Effector CD8-positive, alpha-beta T cell (primary cell): Measurements from ENCODE around the gene ATPAF1.
"Not testable (repeated sequence)": the region's sequence is repeated elsewhere in the genome, so short reads cannot be mapped to it uniquely, and the experiment has no call there.

Source experiments
- DNase-seq: peaks from one replicate; lab custom pipeline; 2025; lab: John Stamatoyannopoulos, UW

The ATPAF1 gene

DNA sequence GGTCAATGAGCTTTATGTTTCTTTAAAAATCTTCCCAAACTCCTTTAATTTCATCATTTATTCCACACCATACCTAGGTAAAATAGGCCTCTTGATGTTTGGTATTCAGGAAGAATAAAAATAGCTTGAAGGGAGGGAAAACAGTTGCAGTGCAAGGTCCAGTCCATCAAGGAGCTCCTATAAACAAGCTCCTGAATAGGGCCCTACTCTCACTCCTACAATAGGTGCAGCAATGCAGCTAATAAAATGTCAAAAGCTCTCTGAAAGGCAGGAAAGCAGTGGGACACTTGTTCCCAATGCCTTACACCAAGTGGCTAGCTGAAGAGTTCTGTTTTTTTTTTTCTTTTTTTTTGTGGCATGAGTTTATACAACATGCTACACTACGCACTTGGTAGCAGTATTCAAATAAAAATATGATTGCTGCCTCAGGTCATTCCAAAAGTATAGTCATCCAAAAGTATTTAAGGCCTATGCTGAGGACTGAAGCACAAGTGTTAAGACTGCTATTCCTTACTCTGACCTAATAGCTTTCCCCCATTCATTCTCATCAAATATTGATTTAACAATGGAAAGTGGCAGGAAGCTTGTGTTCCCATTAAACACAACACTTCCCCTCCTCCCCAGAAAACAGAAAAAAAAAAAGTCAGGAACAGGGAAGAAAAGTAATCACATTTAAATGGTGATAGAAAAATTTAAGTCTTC is 13.3 kb upstream of the ATPAF1 start:
- DNase-seq, result no peak

DNA sequence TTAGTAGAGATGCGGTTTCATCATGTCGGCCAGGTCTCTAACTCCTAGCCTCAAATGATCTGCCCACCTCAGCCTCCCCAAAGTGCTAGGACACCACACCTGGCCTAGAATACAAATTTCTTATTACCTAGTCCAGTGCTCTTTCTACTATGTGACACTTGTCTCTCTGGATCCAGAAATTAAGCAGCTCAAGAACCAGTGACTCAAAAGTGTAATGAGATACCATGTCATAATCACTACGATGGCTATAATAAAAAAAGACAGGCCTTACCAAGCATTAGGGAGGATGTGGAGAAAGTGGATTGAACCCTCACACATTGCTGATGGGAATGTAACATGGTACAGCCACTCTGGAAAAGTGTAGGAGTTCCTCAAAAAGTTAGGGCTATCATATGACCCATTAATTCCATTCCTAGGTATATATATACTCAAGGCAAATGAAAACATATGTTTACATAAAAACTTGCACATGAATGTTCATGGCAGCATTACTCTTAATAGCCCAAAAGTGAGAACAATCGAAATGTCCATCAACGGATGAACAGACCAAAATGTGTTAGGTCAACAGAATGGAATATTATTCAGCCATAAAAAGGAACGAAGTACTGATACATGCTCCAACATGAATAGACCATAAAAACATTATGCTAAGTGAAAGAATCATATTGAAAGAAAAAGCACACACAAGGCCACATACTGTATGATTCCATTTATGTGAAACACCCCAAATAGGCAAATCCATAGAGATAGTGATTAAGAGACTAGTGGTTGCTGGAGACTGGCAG is 11.8 kb upstream of the ATPAF1 start:
- DNase-seq, result no peak

DNA sequence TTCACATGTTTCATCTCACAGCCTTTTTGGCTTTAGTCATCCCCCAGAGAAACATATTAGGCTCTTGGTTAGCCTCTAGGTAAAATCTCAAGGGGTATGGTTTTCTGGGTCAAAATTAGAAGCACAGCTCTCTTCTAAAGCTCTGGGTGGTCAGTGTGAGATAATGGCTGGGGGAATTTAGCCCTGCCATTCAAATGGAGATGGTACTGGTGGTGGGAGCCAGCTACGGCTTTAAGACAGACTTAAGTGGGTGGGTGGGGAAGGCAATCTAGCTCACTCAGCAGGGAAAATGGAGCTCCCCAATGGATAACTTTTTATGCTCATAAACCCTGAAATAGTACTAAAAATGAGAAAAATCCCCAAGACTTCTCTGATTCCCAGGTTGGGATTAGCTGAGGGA is 9.2 kb upstream of the ATPAF1 start:
- DNase-seq, result no peak

DNA sequence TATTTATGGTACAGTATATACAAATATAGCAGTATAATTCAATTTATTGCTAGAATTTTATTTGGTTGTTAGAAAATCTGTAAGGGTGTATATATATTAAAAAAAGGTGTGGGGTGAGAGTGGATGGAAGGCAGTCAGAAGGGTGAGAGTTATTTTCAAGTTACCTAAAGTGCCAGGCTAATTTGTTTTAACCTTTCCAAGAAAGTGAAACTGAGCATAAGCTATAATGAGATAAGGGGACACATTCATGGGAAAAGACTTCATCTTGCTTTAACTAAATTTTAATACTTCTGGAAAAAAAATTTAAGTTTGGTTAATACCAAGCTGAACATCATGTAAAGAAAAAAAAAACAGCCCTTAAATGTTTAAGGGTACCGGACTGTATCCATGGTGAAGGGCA is 8.4 kb upstream of the ATPAF1 start:
- DNase-seq, result no peak

DNA sequence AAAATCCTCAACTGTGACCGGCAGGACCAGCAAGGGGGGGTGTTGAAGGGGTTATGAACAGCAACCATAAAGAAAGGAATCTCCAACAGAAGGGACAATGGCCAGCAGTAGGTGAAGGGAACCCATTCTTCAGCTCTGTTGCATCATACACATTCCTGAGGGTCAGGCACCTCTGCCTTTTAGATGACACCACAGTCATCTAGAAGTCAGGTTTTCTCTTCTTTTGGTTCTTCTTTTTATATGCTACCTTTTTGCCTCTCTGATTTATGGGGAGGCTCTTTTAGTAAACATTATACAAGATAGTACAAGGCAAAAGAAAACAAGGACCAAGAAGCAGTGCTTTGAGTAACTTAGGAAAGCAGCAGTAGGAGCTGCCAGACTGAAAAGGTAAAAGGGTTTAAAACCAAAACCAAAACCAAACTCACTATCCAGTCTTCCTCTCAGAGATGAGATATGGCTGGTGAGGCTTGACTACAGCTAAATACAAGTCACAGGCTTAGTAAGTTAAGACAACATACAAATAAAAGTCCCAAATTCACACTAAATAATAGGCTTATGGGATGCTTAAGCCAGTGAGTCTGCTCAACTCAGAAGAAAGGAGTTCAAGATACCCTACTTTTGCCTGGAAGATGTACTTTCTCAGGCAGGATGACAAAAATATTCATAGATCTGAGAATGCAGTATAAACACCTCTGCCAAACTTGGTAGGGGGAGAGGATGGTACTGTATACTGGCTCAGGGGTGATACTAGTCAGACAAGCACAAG is 7.6 kb upstream of the ATPAF1 start:
- DNase-seq, result no peak

DNA sequence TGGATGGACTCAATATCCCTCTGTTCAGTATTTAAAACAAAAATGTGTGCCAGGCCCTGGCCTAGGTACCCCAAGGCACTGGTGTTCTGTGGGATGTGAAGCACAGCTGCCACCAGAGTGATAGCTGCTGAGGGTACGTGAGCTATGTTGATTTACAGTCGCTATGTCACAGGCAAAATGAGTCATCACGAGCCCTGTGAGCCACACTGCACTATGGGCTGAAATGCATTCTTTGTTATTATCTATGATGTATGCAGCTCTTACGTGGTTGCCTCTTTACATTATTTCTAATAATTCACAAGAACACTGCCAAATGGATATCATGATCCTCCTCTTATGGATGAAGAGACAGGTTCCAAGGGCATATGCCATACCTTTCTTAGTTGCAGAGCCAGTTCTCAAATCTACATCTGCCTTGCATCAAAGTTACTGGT is 5.6 kb upstream of the ATPAF1 start:
- DNase-seq, result no peak

DNA sequence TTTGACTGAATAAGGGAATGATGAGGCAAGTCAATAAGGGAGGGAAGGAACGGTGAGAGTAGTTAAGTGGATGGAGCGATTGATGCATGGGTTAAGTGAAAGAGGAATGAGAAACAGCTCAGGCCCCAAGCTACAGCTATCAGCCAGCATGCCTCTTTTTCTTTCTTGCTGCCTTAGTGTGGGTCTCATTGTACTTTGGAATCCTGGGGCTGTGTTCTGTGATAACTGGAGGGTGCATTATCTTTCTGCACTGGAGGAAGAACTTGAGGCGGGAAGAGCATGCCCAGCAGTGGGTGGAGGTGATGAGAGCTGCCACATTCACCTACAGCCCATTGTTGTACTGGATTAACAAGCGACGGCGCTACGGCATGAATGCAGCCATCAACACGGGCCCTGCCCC is 4.5 kb upstream of the ATPAF1 start:
- DNase-seq, result no peak

DNA sequence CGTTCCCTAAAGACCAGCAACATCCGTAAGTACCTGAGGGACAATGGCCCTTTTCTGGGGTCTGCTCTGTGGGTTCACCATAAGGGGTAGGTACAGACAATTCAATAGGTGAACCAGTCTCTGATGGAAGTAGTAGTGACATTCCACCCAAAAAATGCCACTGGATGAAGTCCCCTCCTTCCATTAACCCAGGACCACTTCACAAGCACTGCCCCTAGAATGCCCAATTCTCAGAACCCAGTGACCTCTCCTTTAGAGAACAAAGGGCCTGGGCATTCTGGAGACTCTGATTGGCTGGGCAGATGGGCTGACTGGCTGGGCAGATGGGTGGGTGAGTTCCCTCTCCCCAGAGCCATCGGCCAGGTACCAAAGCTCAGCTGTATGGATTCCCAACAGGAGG is 3.4 kb upstream of the ATPAF1 start, which contains the start of gene TEX38:
Gene TEX38, plus strand, starts transcription at position 301 of the 400 bp plus-strand sequence. Its CDS starts 81 bp downstream, at position 382.
- no peak for DNase-seq

DNA sequence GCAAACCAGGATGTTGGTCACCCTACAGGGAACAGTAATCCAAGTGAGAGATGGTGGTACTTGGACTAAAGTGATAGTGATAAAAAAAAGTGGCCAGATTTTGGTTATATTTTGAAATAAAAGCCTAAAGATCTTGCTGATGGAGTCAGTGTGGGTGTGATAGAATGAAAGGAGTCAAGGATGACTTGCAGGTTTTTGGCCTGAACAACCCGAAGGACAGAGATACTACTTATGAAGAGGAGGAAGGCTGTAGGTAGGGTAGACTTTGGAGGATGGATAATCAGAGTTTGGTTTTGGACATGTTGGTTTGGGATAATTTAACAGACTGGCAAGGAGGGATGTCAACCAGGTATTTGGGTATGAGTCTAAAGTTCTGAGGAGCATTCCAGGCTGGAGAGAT is 2.0 kb upstream of the ATPAF1 start:
- no peak for DNase-seq

DNA sequence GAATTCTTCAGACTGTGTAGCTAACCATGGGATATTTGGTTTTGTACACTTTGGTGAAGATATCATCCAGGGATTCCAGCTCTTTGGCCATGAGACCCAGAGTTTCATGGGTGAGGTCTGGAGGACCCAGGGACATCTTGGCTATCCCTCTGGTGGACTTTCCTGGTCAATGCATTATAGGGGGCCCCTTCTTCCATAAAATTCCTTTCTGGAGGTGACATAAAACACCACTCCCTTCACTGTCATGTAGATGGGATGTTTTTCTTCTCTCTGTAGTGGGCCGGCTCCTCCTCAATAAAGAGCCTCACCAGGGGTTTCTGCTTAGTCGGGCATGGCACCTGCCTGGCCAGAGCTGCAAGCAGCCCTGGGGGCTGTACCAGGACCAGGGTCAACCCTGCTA is 2.2 kb downstream of the ATPAF1 start:
- no peak for DNase-seq

DNA sequence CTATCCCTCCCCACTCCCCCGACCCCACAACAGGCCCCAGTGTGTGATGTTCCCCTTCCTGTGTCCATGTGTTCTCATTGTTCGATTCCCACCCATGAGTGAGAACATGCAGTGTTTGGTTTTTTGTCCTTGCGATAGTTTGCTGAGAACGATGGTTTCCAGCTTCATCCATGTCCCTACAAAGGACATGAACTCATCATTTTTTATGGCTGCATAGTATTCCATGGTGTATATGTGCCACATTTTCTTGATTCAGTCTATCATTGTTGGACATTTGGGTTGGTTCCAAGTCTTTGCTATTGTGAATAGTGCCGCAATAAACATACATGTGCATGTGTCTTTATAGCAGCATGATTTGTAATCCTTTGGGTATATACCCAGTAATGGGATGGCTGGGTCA is 5.2 kb downstream of the ATPAF1 start:
- not testable (repeated sequence) for DNase-seq

DNA sequence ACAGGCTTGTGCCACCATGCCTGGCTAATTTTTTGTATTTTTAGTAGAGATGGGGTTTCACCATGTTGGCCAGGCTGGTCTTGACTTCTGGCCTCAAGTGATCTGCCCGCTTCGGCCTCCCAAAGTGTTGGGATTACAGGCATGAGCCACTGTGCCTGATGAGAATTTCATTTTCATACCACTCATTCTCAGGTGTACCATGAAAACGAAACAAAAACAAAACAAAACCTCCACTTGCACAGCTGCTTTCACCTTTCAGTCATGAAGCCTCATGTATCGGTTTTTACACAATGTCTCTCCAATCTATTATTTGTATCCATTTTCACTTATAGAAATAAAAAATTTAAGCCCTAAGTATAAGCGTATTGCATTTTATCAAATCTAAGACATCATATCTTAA is 8.0 kb downstream of the ATPAF1 start:
- DNase-seq, result not testable (repeated sequence)

DNA sequence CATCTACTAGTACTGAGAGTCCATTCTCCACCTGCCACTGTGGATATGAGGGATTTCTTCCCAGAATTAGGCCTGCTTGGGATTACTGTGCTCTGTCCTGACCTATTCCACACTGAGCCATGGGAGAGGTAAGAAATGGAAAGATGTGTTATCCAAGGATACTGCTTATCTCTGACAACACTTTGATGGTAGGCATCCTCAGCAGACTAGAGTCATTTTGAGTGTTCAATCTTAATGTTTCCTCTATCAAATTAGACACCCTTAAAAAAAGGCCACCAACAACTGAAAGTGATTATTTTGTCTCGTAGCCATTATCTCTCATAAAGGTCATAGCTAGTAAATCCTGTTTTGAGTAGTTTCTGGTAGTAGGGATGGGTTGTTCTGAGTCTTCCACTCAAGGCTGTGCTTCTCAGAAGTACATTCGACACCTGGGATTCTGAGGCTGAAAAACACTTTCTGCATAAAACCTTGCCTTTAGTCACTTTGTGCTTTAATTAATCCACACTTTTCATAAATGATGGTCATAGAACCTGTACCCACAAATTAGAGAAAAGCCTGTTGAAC is 8.8 kb downstream of the ATPAF1 start:
- no peak for DNase-seq

DNA sequence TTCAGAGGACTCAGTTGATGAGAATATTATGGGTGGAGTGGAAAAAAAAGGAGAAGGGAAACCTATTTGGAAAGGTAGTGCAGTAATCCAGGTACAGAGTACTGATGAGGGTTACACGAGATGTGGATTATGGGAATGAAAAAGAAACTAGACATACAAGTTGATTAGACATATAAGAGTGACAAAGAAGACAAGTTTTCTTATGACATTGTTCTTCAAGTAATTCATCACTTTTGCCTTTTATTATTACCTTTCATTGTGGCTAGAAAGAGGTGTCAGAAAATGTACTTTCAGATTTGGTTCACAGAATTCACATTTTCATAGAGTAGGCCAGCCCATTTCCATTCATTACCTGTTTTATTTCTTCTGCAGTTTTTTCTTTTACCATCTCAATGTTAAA is 10.4 kb downstream of the ATPAF1 start:
- no peak for DNase-seq

DNA sequence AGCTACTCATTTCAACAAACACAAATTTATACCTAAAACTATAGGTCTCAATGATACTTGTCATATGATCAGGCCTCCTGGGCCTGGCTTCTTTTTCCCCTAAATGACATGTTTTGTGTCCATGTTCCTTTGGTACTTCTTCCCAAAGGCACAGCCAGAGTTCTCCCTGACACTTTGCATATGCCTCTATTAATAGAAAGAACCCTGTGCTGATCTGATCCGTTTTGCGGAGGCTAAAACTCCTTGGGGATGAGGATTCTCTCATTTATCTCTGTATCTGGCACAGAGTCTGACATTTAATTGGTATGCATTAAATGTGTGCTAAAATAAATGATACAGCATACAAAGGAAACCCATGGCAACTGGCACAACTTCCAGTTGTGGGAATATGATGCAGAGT is 11.5 kb downstream of the ATPAF1 start:
- DNase-seq, result no peak

DNA sequence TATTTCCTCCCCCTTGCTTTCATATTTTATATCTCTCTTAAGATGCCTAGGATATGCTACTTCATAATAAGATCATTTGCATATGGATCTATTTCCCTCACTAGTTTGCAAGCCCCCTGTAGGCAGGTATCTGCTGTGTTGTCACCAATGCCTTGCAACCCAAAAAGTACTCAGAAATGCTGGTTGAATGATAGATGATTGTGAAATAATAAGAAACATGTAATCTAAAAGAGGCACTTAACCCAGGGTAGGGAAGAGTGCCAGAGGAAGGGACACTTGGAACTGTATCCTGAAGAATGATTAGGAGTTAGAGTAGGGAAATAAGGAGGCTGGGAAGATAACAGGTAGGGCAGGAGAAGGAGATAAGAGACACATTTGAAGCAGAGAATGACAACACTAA is 12.3 kb downstream of the ATPAF1 start:
- DNase-seq, result no peak

DNA sequence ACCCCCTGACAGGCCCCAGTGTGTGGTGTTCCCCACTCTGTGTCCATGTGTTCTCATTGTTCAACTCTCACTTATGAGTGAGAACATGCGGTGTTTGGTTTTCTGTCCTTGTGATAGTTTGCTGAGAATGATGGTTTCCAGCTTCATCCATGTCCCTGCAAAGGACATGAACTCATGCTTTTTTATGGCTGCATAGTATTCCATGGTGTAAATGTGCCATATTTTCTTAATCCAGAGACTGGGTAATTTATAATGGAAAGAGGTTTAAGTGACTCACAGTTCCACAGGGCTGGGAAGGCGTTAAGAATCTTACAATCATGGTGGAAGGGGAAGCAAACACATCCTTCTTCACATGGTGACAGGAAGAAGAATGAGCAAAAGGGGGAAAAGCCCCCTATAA is 13.5 kb downstream of the ATPAF1 start:
- not testable (repeated sequence) for DNase-seq

DNA sequence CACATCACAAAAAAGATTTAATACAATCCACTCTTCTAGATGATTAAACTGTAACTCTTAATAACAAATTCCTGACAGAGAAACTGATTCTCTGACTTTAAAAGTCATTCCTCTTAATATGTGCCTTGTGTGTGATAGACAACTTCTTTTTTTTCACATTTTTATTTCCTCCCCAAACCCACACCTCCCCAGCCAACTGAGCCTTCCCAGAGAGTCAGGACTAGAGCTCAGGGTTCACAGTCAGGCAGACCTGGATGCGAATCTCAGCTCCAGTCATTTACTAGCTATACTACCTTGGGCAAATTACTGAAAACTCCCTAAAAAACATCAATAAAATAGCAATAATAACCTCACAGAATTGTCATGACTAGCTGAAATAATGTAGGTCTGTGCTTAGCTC is 14.2 kb downstream of the ATPAF1 start:
- DNase-seq, result no peak

DNA sequence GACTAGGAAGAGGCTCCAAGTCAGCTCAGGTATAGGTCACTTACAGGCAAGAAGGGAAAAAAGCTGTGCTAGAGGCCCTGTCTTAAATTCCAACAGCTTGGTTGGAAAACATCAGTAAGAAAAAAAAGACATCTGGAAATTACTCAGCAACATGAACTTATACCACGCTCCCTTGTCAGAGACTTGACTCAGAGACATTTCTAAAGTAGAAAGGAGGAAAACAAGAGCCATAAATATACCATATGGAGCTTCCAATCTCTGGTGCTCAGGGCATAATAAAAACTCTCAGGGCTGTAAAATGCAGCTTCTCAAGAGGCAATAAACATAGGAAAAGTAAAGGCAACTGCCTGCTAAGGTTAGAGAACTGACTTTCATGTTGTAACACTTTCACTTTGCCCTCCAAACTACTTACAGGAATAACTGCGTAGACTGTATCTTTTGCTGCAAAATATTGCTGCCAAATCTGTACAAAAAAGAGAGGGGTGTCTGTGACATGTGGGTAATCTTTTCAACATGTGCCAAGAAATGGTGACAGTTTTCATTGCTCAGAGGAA is 14.7 kb downstream of the ATPAF1 start:
- DNase-seq, result no peak

DNA sequence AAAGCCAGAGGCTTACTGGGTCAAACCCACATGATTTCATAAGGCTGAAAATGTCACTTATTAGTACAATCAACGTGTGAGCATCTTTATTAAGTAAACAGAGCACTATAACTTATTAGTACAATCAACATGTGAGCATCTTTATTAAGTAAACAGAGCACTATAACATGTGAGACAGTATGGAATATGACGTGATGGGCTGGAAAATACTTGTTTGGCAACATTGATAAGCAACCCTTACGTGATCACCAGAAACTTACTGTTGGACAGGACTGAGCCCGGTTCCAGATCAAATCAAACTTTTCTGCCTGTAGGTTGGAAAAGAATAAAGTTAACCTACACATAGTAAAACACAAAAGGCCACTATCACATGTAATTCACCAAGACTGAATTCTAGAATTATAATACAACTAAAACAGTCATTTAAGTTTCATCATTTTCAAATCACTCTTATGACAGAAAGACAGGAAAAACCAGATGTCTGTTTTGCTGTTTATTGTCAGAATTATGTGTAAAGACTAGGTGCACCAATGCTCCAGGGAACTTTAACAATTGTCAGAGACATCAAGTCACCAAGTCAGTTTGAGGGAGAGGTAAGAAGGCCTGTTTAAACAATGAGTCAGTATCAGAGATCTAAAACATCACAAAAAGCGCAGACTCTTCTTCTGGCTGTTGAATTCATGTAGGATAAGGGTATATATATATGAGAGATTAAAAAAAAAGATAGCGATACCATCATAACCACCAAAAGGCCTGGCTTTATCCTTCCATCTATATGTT is 15.7 kb downstream of the ATPAF1 start:
- no peak for DNase-seq

DNA sequence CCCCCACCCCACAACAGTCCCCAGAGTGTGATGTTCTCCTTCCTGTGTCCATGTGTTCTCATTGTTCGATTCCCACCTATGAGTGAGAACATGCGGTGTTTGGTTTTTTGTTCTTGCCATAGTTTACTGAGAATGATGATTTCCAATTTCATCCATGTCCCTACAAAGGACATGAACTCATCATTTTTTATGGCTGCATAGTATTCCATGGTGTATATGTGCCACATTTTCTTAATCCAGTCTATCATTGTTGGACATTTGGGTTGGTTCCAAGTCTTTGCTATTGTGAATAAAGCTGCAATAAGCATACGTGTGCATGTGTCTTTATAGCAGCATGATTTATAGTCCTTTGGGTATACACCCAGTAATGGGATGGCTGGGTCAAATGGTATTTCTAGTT is 17.0 kb downstream of the ATPAF1 start:
- DNase-seq, result not testable (repeated sequence)
